Adrenal gland (tissue), 12 donors: Measurements from ENCODE around the gene FGF3. TPM values are rescaled to one million over a fixed set of nuclear protein-coding genes. Genes with fewer than 3 reads are reported as not detected.

ENCODE experiments used
- DNase-seq, 7 donors: peaks; one replicate each; pipeline ENCODE4 v3.0.0-alpha.2; 2019 to 2020
- H3K27ac ChIP-seq, 5 donors: fragments of 200-600 bp; sonication (generic) in 4 of 5; 1 replicate in 3 of 5; 2 replicates in 2 of 5; pipeline versions ENCODE4 v1.5.1 to v1.8.0; 2016 to 2020; ENCODE audit warnings: mild to moderate bottlenecking in 1 of 5
- H3K27me3 ChIP-seq: fragments of 200-600 bp; 2 replicates; pipeline ENCODE4 v1.8.0; 2021
- H3K36me3 ChIP-seq, 2 donors: fragments of 200-600 bp; replicated peaks in 1 of 2; 1 replicate in 1 of 2; 2 replicates in 1 of 2; pipeline versions ENCODE4 v1.5.1 to v1.8.0; 2018 to 2022
- H3K4me1 ChIP-seq, 2 donors: fragments of 200-600 bp; replicated peaks in 1 of 2; 1 replicate in 1 of 2; 2 replicates in 1 of 2; pipeline versions ENCODE4 v1.5.1 to v1.8.0; 2018 to 2021
- H3K4me3 ChIP-seq, 4 donors: fragments of 200-600 bp; sonication (generic) in 3 of 4; one replicate each; pipeline ENCODE4 v1.5.1; 2016 to 2018
- H3K9me3 ChIP-seq, 3 donors: fragments of 200-600 bp; sonication (generic) in 1 of 3; replicated peaks in 1 of 3; 1 replicate in 2 of 3; 2 replicates in 1 of 3; pipeline versions ENCODE4 v1.5.1 to v1.8.0; 2016 to 2021
- POLR2A ChIP-seq, 2 donors: fragments of 450-650 bp; IDR thresholded peaks; one replicate each; pipeline ENCODE4 v1.6.1; 2017; ENCODE audit warnings: antibody characterized with exemption in 2 of 2, mild to moderate bottlenecking in 2 of 2, moderate library complexity in 1 of 2
- WGBS, 4 donors: extraction: QIAGEN DNeasy Blood & Tissue Kit in 2 of 4; methylation state at CpG; one replicate each; pipeline versions ENCODE4 v1.1.5 to v1.1.7; 2013 to 2017; 5-methylcytosine and 5-hydroxymethylcytosine counted together
- intact Hi-C, 2 donors: fragments of 100-400 bp; cut with DNase I; formaldehyde crosslinking; loops; one replicate each; pipeline versions ENCODE4 v1.14.1 to v1.15.0; 2022 to 2023
- polyA plus RNA-seq, 3 donors: library from polyadenylated mRNA; stranded (reverse); fragments of 200-250 nt in 2 of 3; fragments of 350-450 nt in 1 of 3; fragmentation: Illumina TruSeq in 1 of 3; extraction: RNeasy Lipid Tissue Mini Kit (QIAGEN cat#74804) in 1 of 3; gene quantifications; one replicate each; pipeline ENCODE4 v1.2.3, GENCODE V29; 2013 to 2014
- total RNA-seq, 9 donors: library from RNA; depleted of rRNA in 4 of 9; stranded (reverse); fragments of >200 nt in 4 of 9; fragments of 120-200 nt in 1 of 9; fragmentation: NEBNext Ultra II Directional in 1 of 9; extraction: Animal tissue kit (Norgen Biotek cat#: 25700) in 1 of 9; gene quantifications; one replicate each; pipeline versions ENCODE4 v1.1.0 to v1.2.4, GENCODE V29; 2013 to 2023
- TF ChIP-seq, protein P1 (sequence below), 6 experiments: fragments of 450-650 bp in 4 of 6; fragments of 200-600 bp in 2 of 6; sonication (generic) in 1 of 6; IDR thresholded peaks; 1 replicate in 5 of 6; 2 replicates in 1 of 6; pipeline versions ENCODE4 v1.5.1 to v1.8.0; 2016 to 2021; ENCODE audit warnings: antibody characterized with exemption in 6 of 6, mild to moderate bottlenecking in 2 of 6, moderate library complexity in 1 of 6
- donor health status: healthy with polysubstance abuse.
- donor health status: Bipolar disorder and iron deficiency.
- donor health status: DM: yes; HTN: yes; CAD: no.
- donor health status: DM: no; HTN: no; CAD: no.
- donor health status: DM: no; HTN: no; CAD: no.
- donor health status: DM: yes; HTN: yes; CAD: no.

The FGF3 gene
- total and polyA plus RNA-seq, 12 donors: not detected

DNA sequence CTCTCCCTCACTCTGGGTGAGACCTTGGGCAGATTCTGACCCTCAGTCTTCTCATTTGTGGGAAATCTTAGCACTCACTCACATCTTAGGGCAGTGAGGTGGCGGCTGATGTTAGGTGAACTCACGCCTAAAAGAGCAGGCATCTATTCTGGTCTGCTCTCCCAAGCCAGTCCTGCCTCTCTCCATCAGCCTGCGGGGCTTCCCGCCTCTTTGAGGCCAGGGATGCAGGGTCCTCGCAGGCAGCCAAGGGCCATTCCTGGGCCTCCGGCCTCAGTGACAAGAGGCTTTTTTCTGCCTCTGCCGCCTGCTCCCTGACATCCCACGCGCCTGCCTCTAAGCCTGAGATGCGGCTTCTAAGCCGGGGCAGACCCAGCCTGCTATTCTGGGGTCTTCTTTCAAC is 30.3 kb downstream of the FGF3 start:
- intact Hi-C loops: no loop called here
- H3K4me1 ChIP-seq: no peaks in the 10 kb centered on the region
- H3K27ac ChIP-seq: no peak overlapping the region
- H3K36me3 ChIP-seq: no peaks in the 10 kb centered on the region
- no peaks in the 10 kb centered on the region for H3K9me3 ChIP-seq
- TF ChIP-seq POLR2A (IDR thresholded peaks at IDR 0.05): no peak
- TF ChIP-seq, protein P1, sequence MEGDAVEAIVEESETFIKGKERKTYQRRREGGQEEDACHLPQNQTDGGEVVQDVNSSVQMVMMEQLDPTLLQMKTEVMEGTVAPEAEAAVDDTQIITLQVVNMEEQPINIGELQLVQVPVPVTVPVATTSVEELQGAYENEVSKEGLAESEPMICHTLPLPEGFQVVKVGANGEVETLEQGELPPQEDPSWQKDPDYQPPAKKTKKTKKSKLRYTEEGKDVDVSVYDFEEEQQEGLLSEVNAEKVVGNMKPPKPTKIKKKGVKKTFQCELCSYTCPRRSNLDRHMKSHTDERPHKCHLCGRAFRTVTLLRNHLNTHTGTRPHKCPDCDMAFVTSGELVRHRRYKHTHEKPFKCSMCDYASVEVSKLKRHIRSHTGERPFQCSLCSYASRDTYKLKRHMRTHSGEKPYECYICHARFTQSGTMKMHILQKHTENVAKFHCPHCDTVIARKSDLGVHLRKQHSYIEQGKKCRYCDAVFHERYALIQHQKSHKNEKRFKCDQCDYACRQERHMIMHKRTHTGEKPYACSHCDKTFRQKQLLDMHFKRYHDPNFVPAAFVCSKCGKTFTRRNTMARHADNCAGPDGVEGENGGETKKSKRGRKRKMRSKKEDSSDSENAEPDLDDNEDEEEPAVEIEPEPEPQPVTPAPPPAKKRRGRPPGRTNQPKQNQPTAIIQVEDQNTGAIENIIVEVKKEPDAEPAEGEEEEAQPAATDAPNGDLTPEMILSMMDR (IDR thresholded peaks at IDR 0.05): no peak
- WGBS, 4 donors: 87 to 92% (median 90%) methylated on average over 5 to 11 of the region's 11 CpGs
- H3K27me3 ChIP-seq: no peaks in the 10 kb centered on the region
- H3K4me3 ChIP-seq: no peak overlapping the region
- no peak for DNase-seq

DNA sequence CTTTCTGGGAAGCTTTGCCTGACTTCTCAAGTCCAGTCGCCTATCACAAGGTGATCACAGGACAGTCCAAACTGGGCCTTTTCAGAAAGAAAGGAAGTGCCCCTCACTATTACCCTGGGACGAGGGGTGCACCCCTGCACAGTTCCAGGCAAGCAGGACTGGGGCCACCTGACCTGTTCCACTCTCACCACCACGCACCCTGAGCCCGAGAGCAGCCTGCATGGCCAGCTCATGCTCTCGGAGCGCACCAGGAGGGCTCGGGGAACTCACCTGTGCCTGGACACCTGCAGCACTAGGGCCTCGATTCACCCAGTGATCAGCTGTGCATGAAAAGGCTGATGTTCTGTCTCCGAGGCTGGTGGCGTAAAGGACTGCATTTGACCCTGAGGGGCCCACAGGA is 31.3 kb downstream of the FGF3 start:
- Histone ChIP-seq H3K4me1 (no peaks in the 10 kb centered on the region), H3K27me3 (no peaks in the 10 kb centered on the region), H3K9me3 (no peaks in the 10 kb centered on the region), H3K27ac (no peak overlapping the region), H3K4me3 (no peak overlapping the region), H3K36me3 (no peaks in the 10 kb centered on the region)
- intact Hi-C loops: no loop called here
- no peak for DNase-seq
- 58 to 84% (median 82%) methylated on average over 3 to 10 of the region's 10 CpGs for WGBS, 4 donors
- TF ChIP-seq, protein P1 (IDR thresholded peaks at IDR 0.05): no peak
- TF ChIP-seq POLR2A (IDR thresholded peaks at IDR 0.05): no peak

DNA sequence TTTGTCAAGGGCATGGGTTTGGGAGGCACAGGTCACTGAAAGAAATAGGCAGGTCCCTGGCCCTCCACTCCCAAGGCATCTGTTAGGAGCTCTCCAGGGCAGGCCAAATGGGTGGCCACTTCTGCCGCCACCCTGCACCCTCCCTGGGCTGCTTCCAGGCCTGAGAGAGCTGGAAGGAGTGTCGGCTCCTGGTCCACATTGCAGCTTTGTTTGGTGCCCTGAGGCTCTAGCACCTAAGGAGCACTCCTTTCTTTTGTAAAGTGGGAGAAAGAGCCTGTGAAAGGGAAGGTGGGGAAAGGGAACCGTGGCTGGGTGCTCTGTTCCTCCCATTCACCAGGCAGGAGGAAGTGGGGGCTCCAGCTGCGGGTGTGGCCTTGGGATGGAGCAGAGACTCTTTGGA is 31.8 kb downstream of the FGF3 start:
- no peak for TF ChIP-seq POLR2A (IDR thresholded peaks at IDR 0.05)
- TF ChIP-seq, protein P1 (IDR thresholded peaks at IDR 0.05): no peak
- Histone ChIP-seq H3K9me3 (no peaks in the 10 kb centered on the region), H3K4me1 (no peaks in the 10 kb centered on the region), H3K27ac (no peak overlapping the region), H3K4me3 (no peak overlapping the region), H3K36me3 (no peaks in the 10 kb centered on the region), H3K27me3 (no peaks in the 10 kb centered on the region)
- intact Hi-C loops: no loop called here
- DNase-seq: no peak
- WGBS, 4 donors: 57 to 63% (median 60%) methylated on average over 4 of the region's 4 CpGs

DNA sequence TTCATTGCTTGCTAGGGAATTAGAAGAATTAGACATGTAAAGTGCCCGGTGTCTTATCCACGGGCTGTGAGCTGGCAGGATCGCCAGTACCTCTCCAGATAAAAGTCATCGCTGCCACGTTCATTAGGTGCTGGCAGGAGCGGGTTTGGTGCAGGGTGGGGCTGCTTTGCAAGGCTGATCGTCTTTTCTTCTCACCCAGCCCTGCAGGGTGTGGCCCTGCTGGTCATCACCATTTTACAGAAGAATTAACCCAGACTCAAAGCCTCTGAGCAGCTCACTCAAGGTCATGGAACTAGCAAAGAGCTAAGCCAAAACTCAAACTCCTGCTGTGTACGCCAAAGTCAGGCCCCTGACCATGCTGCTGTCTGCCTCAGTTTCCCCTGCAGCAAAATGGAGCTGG is 38.0 kb downstream of the FGF3 start:
- Histone ChIP-seq H3K4me3 (no peak overlapping the region), H3K9me3 (no peaks in the 10 kb centered on the region), H3K36me3 (no peaks in the 10 kb centered on the region), H3K27me3 (peaks cover 7% of the 10 kb centered on the region), H3K4me1 (no peaks in the 10 kb centered on the region), H3K27ac (no peak overlapping the region)
- WGBS, 4 donors: 70 to 78% (median 73%) methylated on average over 3 to 8 of the region's 8 CpGs
- no peak for DNase-seq
- intact Hi-C loops: no loop called here
- no peak for TF ChIP-seq POLR2A (IDR thresholded peaks at IDR 0.05)
- TF ChIP-seq, protein P1 (IDR thresholded peaks at IDR 0.05): no peak
